ENCODE results near the gene NR5A2. TPM values are rescaled to one million over a fixed set of nuclear protein-coding genes. Genes with fewer than 3 reads are reported as not detected.

The NR5A2 gene
- total RNA-seq, 2 donors from 2014 or later, result 98.3 to 202 TPM

- 1 to 3% methylated on average over 32 to 35 of the region's 35 CpGs for WGBS, 2 donors
- Histone ChIP-seq H3K9me3 (no peaks in the 10 kb centered on the region), H3K4me3 (peak overlapping the region; percentile 40 to 84), H3K36me3 (replicated peaks in 1 of 2; ENCODE audit: insufficient read depth in 1 of 2, low read depth in 2 of 2) (no peaks in the 10 kb centered on the region), H3K27ac (peak overlapping the region; percentile 87 to 96 (median 96)), H3K4me1 (peaks cover 32% of the 10 kb centered on the region), H3K27me3 (no peaks in the 10 kb centered on the region)
- DNase-seq (peak in 2 of 4 donors; percentile 25 to 48), ATAC-seq (peak; percentile 0)
- TF ChIP-seq, protein P1, sequence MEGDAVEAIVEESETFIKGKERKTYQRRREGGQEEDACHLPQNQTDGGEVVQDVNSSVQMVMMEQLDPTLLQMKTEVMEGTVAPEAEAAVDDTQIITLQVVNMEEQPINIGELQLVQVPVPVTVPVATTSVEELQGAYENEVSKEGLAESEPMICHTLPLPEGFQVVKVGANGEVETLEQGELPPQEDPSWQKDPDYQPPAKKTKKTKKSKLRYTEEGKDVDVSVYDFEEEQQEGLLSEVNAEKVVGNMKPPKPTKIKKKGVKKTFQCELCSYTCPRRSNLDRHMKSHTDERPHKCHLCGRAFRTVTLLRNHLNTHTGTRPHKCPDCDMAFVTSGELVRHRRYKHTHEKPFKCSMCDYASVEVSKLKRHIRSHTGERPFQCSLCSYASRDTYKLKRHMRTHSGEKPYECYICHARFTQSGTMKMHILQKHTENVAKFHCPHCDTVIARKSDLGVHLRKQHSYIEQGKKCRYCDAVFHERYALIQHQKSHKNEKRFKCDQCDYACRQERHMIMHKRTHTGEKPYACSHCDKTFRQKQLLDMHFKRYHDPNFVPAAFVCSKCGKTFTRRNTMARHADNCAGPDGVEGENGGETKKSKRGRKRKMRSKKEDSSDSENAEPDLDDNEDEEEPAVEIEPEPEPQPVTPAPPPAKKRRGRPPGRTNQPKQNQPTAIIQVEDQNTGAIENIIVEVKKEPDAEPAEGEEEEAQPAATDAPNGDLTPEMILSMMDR (IDR thresholded peaks at IDR 0.05), result no peak
- TF ChIP-seq POLR2A (IDR thresholded peaks at IDR 0.05), result peak in 2 of 3 donors; percentile 40 to 57
- intact Hi-C loops (cut with DNase I), result no loop called here
Measured at GRCh38 chr1:200041337-200042118, 14.0 kb downstream of the NR5A2 start.

DNA sequence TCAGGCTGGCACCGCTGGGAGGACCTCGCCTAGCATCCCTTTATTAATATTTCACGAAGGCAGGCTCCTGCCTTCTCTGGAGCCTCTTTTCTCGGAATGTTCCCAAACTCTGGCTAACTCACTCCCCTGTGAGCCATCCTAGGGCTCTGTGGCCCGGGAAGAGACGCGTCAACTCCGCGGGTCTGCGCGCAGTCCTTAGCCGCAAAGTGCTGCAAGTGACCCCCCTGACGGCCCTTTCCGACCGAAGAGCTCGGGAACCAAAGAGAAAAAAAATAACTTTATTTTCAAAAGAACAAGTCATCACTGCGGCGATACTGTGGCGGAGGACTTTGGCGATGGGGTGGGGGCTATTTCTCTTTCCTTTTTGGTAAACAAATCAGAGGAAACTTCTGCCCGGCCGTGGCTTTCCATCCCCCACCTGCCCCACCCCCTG lies 14.6 kb downstream of the NR5A2 start:
- no peaks in the 10 kb centered on the region for H3K9me3 ChIP-seq
- H3K27me3 ChIP-seq, result no peaks in the 10 kb centered on the region
- DNase-seq, result no peak
- peak overlapping the region; percentile 40 to 84 for H3K4me3 ChIP-seq
- no peaks in the 10 kb centered on the region for H3K36me3 ChIP-seq (replicated peaks in 1 of 2; ENCODE audit: insufficient read depth in 1 of 2, low read depth in 2 of 2)
- H3K27ac ChIP-seq, result peak overlapping the region; percentile 87 to 96 (median 96)
- H3K4me1 ChIP-seq, result peaks cover 32% of the 10 kb centered on the region
- peak in 1 of 3 donors; percentile 15 for TF ChIP-seq POLR2A (IDR thresholded peaks at IDR 0.05)
- TF ChIP-seq, protein P1 (IDR thresholded peaks at IDR 0.05), result no peak
- 1 to 2% methylated on average over 22 of the region's 22 CpGs for WGBS, 2 donors
- intact Hi-C loops (cut with DNase I), result no loop called here
- peak; percentile 11 for ATAC-seq

DNA sequence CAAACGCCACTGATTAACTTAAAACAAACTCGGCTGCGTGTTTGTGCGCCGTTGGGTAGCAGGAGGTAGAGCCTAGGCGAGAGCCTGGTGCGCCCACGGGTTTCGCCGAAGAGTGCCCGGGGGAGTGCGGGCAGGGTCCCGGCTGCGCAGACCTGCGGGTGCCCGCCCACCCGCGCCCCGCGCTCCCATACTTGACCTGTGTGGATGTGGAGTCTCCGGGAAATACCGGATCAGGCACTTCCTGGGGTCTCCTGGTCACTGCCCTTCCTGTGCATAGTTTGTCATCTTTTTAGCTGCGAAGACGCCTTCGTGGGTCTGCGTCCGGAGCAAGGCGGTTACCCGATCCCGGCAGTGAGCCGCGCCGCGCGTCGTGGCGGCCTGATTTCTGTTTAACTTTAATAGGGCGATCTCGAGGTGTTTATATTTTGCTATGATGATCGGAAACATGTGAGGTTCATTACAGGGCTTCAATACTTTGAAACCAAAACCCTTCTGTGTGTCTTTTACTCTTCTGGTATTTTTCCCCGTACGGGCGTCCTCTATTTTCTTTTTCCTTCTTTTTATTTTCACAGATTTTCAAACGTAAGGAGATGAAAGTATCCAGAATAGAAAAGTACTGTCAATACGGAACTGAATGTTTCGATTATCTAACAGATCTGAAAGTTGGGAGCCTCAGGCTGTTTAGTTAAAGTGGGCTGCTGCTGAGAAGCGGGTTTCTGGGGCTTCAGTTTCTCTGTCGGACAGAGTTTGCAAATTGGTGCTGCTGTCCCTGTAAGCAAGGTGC lies 15.2 kb downstream of the NR5A2 start:
- DNase-seq (peak; percentile 75 to 85 (median 82)), ATAC-seq (peak; percentile 54)
- peak; percentile 19 to 77 (median 72) for TF ChIP-seq POLR2A (IDR thresholded peaks at IDR 0.05)
- TF ChIP-seq, protein P1 (IDR thresholded peaks at IDR 0.05), result no peak
- 0 to 1% methylated on average over 38 to 46 of the region's 48 CpGs for WGBS, 2 donors
- H3K36me3 ChIP-seq (replicated peaks in 1 of 2; ENCODE audit: insufficient read depth in 1 of 2, low read depth in 2 of 2), result no peaks in the 10 kb centered on the region
- intact Hi-C loops (cut with DNase I), result no loop called here
- no peaks in the 10 kb centered on the region for H3K27me3 ChIP-seq
- peak overlapping the region; percentile 87 to 96 (median 96) for H3K27ac ChIP-seq
- no peaks in the 10 kb centered on the region for H3K9me3 ChIP-seq
- H3K4me3 ChIP-seq, result peak overlapping the region; percentile 40 to 84
- peaks cover 34% of the 10 kb centered on the region for H3K4me1 ChIP-seq

DNA sequence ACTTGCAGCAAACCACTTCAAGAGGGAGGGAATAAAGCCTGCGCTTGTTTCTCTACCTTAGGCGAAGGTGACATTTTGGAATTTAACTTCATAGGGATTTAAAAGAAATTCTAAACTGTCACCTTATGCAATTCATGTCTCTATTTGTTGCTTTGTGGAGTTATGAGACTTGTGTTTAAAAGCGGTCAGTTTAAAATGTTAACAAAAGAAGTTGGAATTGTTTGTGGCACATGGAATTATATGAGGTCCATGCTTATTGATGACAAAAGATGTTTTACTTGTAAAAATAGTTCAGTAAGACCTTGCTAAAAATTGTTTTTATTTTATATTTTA lies 15.8 kb downstream of the NR5A2 start:
- Histone ChIP-seq H3K9me3 (no peaks in the 10 kb centered on the region), H3K36me3 (replicated peaks in 1 of 2; ENCODE audit: insufficient read depth in 1 of 2, low read depth in 2 of 2) (no peaks in the 10 kb centered on the region), H3K27ac (peak overlapping the region; percentile 58 to 96 (median 96)), H3K27me3 (no peaks in the 10 kb centered on the region), H3K4me1 (peaks cover 34% of the 10 kb centered on the region), H3K4me3 (peak overlapping the region; percentile 40 to 84)
- no peak for ATAC-seq
- no peak for DNase-seq
- intact Hi-C loops (cut with DNase I), result no loop called here
- WGBS, 2 donors, result 3 to 11% methylated on average over 3 of the region's 3 CpGs
- no peak for TF ChIP-seq POLR2A (IDR thresholded peaks at IDR 0.05)
- TF ChIP-seq, protein P1 (IDR thresholded peaks at IDR 0.05), result no peak

Measured in body of pancreas (tissue), 4 donors.